Vagina (tissue), 2 donors: Measurements from ENCODE around the gene COL23A1.

Source experiments
- POLR2A ChIP-seq, 2 donors: fragments of 450-650 bp; IDR thresholded peaks; one replicate each; pipeline ENCODE4 v1.6.1; 2017; ENCODE audit warnings: antibody characterized with exemption in 2 of 2, mild to moderate bottlenecking in 2 of 2, moderate library complexity in 2 of 2
- POLR2AphosphoS5 ChIP-seq, 2 donors: sonication (generic); formaldehyde crosslinking; IDR thresholded peaks; one replicate each; pipeline ENCODE4 v1.9.0; 2017; ENCODE audit warnings: antibody characterized with exemption in 2 of 2, mild to moderate bottlenecking in 2 of 2, low read depth in 1 of 2; ENCODE audit not compliant: insufficient read depth in 1 of 2
- TF ChIP-seq, protein P1 (sequence below), 3 experiments: fragments of 450-650 bp in 2 of 3; fragments of 200-600 bp in 1 of 3; sonication (generic) in 1 of 3; IDR thresholded peaks; one replicate each; pipeline ENCODE4 v1.5.1; 2017 to 2019; ENCODE audit warnings: antibody characterized with exemption in 3 of 3, mild to moderate bottlenecking in 2 of 3, moderate library complexity in 2 of 3

GRCh38 chr5:178436326-178436940 lies 153.8 kb downstream of the COL23A1 start:
- TF ChIP-seq, protein P1, sequence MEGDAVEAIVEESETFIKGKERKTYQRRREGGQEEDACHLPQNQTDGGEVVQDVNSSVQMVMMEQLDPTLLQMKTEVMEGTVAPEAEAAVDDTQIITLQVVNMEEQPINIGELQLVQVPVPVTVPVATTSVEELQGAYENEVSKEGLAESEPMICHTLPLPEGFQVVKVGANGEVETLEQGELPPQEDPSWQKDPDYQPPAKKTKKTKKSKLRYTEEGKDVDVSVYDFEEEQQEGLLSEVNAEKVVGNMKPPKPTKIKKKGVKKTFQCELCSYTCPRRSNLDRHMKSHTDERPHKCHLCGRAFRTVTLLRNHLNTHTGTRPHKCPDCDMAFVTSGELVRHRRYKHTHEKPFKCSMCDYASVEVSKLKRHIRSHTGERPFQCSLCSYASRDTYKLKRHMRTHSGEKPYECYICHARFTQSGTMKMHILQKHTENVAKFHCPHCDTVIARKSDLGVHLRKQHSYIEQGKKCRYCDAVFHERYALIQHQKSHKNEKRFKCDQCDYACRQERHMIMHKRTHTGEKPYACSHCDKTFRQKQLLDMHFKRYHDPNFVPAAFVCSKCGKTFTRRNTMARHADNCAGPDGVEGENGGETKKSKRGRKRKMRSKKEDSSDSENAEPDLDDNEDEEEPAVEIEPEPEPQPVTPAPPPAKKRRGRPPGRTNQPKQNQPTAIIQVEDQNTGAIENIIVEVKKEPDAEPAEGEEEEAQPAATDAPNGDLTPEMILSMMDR (IDR thresholded peaks at IDR 0.05), result no peak
- TF ChIP-seq POLR2A (IDR thresholded peaks at IDR 0.05) (no peak), POLR2AphosphoS5 (IDR thresholded peaks at IDR 0.05; ENCODE audit: insufficient read depth in 1 of 2, low read depth in 1 of 2) (no peak)
